NCI-H1930 (cell line): Measurements from ENCODE around the gene GPR83.
"Not testable (repeated sequence)": the region's sequence is repeated elsewhere in the genome, so short reads cannot be mapped to it uniquely, and the experiment has no call there.

Source experiments
- DNase-seq, 2 experiments: peaks; one replicate each; lab custom pipeline; 2025; lab: John Stamatoyannopoulos, UW

The GPR83 gene

GRCh38 chr11:94370576-94370975 lies 30.6 kb downstream of the GPR83 start:
- DNase-seq = not testable (repeated sequence)

GRCh38 chr11:94350850-94351563 lies 50.2 kb downstream of the GPR83 start:
- not testable (repeated sequence) for DNase-seq

DNA sequence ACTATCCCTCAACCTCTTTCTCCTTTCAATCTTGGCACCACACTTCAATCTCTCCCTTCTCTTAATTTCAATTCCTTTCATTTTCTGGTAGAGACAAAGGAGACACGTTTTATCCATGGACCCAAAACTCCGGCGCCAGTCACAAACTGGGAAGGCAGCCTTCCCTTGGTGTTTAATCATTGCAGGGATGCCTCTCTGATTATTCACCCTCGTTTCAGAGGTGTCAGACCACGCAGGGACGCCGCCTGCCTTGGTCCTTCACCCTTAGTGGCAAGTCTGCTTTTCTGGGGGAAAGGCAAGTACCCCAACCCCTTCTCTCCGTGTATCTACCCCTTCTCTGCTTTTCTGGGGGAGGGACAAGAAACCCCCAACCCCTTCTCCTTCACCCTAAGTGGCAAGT lies 54.9 kb downstream of the GPR83 start:
- DNase-seq = not testable (repeated sequence)

DNA sequence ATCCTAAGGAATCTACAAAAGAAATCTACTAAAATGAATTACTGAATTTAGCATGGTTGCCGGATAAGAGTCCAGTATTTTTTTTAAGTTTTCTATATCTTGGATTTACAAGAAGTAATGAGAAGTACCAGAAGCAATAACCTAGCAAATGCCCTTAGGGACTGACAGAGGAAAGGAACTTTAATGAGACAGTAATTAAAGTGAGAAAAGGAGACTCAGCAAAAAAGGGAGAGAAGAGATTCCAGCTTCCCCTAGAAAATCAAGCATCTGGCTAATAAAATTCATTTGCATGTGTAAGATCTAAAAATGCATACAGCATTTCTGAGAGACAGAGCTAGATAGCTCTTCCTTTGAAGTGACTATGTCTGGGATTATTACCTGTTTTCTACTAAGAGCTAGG lies 57.7 kb downstream of the GPR83 start:
- no peak for DNase-seq

DNA sequence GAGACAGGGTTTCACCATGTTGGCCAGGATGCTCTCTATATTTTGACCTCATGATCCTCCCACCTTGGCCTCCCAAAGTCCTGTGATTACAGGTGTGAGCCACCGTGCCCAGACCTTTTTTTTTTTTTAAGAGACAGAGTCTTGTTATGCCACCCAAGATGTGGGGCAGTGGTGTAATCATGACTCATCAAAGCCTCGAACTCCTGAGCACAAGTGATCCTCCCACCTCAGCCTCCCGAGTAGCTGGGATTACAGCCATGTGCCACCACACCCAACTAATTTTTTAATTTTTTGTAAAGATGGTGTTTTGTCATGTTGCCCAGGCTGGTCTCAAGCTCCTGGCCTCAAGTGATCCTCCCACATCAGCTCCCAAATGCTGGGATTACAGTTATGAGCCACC lies 59.0 kb downstream of the GPR83 start:
- no peak for DNase-seq

GRCh38 chr11:94338651-94339050 lies 62.6 kb downstream of the GPR83 start:
- no peak for DNase-seq

GRCh38 chr11:94336033-94336432 lies 65.2 kb downstream of the GPR83 start:
- DNase-seq = no peak

DNA sequence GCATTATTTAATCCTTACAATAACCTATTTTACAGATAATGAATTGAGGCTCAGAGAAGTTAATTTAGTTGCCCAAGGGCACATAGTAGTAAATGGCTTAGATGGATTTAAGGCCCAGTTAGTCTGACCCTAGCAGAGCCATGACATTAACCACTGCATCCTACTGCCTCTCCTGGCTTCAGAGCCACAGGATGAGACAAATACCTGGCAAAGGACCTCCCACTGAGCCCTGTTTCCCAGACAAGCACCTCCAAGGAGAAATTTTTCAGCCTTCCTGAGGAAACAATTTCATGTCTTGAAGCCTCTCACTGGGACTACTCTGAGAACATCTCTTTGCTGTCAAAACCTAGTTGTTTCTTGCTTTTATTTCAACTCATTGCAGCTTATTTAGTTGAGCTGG lies 68.4 kb downstream of the GPR83 start:
- no peak for DNase-seq

- no peak for DNase-seq
These were observed 70.4 kb downstream of the GPR83 start for GRCh38 chr11:94330789-94331188.

DNA sequence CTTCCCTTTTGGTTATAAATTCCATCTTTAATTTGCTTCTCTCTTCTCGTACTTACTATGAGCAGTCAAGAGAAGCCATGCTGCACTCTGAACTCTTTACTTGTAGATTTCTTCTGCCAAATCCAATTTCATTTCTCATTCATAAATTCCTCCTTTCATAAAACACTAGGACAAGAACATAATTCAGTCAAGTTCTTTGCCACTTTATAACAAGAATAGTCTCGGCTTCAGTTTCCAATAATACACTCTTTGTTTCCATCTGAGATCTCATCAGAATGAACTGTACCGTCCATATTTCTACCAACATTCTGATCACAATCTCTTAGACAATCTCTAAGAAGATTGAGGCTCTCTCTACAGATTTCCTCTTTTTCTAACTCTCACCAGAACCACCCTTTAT lies 71.7 kb downstream of the GPR83 start:
- DNase-seq = no peak

DNA sequence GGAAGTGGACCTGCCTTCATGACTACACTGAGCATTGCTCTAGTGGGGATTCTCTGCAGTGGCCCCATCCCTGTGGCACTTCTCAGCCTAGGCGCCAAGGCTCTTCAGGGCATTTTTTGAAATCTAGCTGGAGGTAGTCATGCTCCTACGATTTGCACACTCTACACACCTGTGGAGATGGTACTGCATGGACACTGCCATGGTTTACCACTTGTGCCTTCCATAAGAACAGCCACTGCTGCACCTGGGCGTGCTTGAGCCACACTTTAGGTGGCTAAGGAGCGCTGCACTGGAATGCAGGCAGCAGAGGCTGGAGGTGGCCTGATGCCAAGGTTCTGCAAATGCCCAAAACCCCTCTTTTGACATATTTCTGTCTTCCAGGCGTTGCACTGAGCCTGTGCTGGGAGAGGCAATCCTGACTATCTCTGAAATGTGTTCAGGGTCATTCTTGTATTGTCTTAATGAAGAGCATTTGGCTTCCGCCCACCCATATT lies 72.6 kb downstream of the GPR83 start:
- no peak for DNase-seq
